GM12892 (cell line): ENCODE results near the gene SSRP1.

Source experiments
- POLR2A ChIP-seq: IDR thresholded peaks from 2 replicates; pipeline ENCODE4 v1.6.1; 2011; ENCODE audit warnings: low read depth, low read length, control low read depth
- POLR2AphosphoS5 ChIP-seq: IDR thresholded peaks from 2 replicates; pipeline ENCODE4 v1.6.1; 2011; ENCODE audit warnings: low read depth, low read length, control low read depth
- TAF1 ChIP-seq: IDR thresholded peaks from 2 replicates; pipeline ENCODE4 v1.6.1; 2011; ENCODE audit warnings: low read depth, mild to moderate bottlenecking, control low read depth, low read length, borderline replicate concordance

- TF ChIP-seq POLR2A: no peak
- no peak for TF ChIP-seq TAF1
- 0 out of 2 replicates have a peak, but pooled peaks have one; percentile 15 for TF ChIP-seq POLR2AphosphoS5
Observed at GRCh38 chr11:57309106-57310059, 26.3 kb downstream of the SSRP1 start.
